Naive B cell (primary cell): ENCODE measurements around the gene DAZL. TPM values are rescaled to one million over a fixed set of nuclear protein-coding genes. Genes with fewer than 3 reads are reported as not detected.
A peak's percentile ranks its signal among the peaks of the same experiment; 100 is the strongest.

Source experiments
- ATAC-seq, 2 donors: fragments of 150-1000 bp; cut with Tn5 transposase; 2 replicates each; pipeline ENCODE4 v1.10.0; 2021; ENCODE audit warnings: low read depth in 2 of 2, mild to moderate bottlenecking in 2 of 2, moderate library complexity in 2 of 2
- DNase-seq: peaks from one replicate; pipeline ENCODE4 v3.0.0; 2022
- H3K27ac Mint-ChIP-seq, 6 donors: one replicate each; pipeline ENCODE4 v1.8.0; 2020 to 2022; ENCODE audit warnings: mild to moderate bottlenecking in 6 of 6, mixed read lengths in 6 of 6, moderate library complexity in 5 of 6, inconsistent platforms in 2 of 6
- H3K27me3 Mint-ChIP-seq, 3 donors: one replicate each; pipeline ENCODE4 v1.8.0; 2021 to 2022; ENCODE audit warnings: mixed read lengths in 3 of 3, mild to moderate bottlenecking in 1 of 3
- H3K36me3 Mint-ChIP-seq, 2 donors: one replicate each; pipeline ENCODE4 v1.8.0; 2020 to 2022; ENCODE audit warnings: mixed read lengths in 2 of 2, inconsistent platforms in 1 of 2, mild to moderate bottlenecking in 1 of 2
- H3K4me1 Mint-ChIP-seq, 3 donors: one replicate each; pipeline ENCODE4 v1.8.0; 2020 to 2022; ENCODE audit warnings: mixed read lengths in 3 of 3, inconsistent platforms in 1 of 3, mild to moderate bottlenecking in 1 of 3, moderate library complexity in 1 of 3
- H3K4me3 Mint-ChIP-seq, 8 donors: one replicate each; pipeline ENCODE4 v1.8.0; 2020 to 2022; ENCODE audit warnings: mild to moderate bottlenecking in 8 of 8, mixed read lengths in 8 of 8, moderate library complexity in 8 of 8, inconsistent platforms in 2 of 8
- H3K9me3 Mint-ChIP-seq, 7 donors: one replicate each; pipeline ENCODE4 v1.8.0; 2020 to 2022; ENCODE audit warnings: mixed read lengths in 7 of 7, mild to moderate bottlenecking in 5 of 7, inconsistent platforms in 2 of 7, moderate library complexity in 1 of 7
- polyA plus RNA-seq, 6 donors: library from polyadenylated mRNA; unstranded; fragments of 300-500 nt; fragmentation: Illumina TruSeq; gene quantifications; one replicate each; pipeline ENCODE4 v1.2.3, GENCODE V29; 2021; ENCODE audit warnings: low read depth in 6 of 6

Gene DAZL
- polyA plus RNA-seq, 6 donors from 2014 or later, result 1.3 to 2.3 (median 2.0) TPM; not detected in 1

GRCh38 chr3:16547561-16548357 is 57.5 kb downstream of the DAZL start:
- DNase-seq, result no peak
- ATAC-seq, result no peak
- Mint-ChIP-seq H3K4me3 (no peak overlapping the region), H3K27ac (no peak overlapping the region), H3K36me3 (no peaks in the 10 kb centered on the region), H3K27me3 (peaks cover 9 to 17% (median 13%) of the 10 kb centered on the region in 3 donors), H3K4me1 (peaks cover 0 to 6% (median 0%) of the 10 kb centered on the region in 3 donors), H3K9me3 (peaks cover 0 to 3% (median 0%) of the 10 kb centered on the region in 7 donors)

DNA sequence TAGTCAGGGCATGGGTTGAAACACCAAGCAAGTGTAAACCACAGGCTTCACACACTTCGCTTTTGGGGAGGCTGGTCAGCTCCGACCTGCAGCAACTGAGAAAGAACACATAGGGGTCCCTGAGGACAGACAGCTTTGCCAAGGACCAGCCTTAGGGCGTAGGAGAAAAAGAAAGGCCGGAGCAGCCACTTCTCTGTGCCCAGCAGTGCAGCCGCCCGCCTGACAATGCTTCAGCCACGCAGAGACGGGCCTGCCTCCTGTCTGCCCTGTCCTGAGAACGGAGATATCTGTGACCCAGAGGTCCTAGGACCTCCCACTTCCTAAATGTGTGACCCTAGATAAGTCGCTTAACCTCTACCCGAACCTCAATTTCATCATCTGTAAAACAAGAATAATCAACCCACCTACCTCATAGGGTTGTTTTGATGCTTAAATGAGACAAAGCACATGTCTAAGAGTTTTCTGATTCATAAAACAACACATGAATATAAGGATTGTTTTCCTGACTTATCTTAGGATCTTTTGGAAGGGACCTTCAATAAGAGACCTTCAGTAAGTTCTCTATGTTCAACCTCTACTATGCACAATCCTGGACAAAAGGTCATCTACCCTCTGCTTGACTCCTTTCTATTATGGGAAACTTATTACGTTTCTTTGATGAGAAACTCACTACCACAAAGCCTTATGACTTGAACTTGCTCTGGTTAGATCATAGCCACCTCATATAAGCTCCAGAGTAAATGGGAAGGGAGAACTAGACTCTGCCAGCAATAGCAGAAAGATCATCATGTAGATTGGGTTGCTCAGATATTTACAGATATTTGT is 58.8 kb downstream of the DAZL start:
- Mint-ChIP-seq H3K36me3 (no peaks in the 10 kb centered on the region), H3K9me3 (peaks cover 0 to 3% (median 0%) of the 10 kb centered on the region in 7 donors), H3K4me1 (peaks cover 0 to 6% (median 0%) of the 10 kb centered on the region in 3 donors), H3K27ac (peak overlapping the region in 1 of 6 donors; percentile 14), H3K27me3 (peaks cover 0 to 14% (median 13%) of the 10 kb centered on the region in 3 donors), H3K4me3 (peak overlapping the region in 1 of 8 donors; percentile 43)
- ATAC-seq, result no peak
- no peak for DNase-seq

DNA sequence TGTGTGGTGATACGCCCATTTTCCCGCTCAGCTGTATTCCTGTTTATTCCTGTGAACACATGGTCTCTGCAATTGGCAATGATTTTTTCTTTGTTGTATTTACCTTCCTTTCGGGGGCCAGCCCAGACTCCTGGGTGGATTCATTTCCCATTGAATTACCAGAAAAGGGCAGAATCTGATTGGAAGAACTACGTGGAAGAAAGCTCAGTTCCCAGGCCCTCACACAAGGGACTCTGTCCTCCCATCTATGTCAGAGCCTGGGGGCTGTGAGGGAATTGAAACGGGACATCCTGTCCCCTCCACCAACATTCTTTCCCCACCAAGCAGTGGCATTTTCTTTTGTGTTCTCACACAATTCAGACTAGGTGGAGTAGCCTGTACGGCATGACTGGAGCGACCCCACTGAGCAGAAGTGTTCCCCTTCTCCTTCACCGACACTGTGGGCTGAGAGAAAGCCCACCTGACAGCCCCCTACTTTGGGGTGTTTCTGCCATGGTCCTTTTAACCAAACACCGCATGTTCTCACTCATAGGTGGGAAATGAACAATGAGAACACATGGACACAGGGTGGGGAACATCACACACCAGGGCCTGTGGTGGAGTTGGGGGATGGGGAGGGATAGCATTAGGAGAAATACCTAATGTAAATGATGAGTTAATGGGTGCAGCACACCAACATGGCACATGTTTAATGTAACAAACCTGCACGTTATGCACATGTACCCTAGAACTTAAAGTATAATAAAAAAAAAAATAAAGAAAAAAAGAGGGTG is 59.6 kb downstream of the DAZL start:
- Mint-ChIP-seq H3K27ac (peak overlapping the region in 1 of 6 donors; percentile 13), H3K36me3 (no peaks in the 10 kb centered on the region), H3K4me3 (no peak overlapping the region), H3K4me1 (peaks cover 0 to under 1% (median 0%) of the 10 kb centered on the region in 3 donors), H3K27me3 (peaks cover 0 to 9% (median 8%) of the 10 kb centered on the region in 3 donors), H3K9me3 (peaks cover 0 to 3% (median 0%) of the 10 kb centered on the region in 7 donors)
- DNase-seq, result no peak
- ATAC-seq, result no peak

DNA sequence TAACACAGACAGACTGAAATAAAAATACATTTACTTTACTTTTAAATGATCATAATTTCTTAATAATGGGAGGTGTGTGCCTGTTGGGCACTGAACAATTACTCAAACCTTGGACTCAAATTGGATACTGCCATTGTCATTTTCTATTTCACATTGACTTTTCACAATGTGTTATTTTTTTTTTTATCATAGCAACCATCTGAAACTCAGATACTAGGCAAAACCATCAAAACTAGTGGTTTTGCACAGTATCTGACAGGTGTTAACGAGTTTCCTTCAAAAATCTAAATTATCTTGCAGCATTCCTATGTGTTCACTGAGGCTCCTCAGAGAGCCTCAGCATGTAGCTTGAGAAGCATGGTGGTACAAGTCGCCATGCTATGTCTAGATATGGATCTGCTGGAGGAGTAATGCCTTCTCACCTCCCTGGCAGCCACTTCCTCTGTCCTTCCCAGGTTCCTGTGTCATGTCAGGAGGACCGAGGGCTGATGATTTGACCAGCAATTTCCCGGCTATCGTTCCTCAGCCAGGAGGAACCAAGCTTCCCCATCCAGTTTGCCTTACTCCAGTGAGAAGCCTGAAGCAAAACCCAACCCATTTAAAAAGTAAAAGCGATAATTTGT is 61.9 kb downstream of the DAZL start:
- no peak overlapping the region for H3K27ac Mint-ChIP-seq
- DNase-seq (no peak), ATAC-seq (no peak)
- H3K4me1 Mint-ChIP-seq, result no peaks in the 10 kb centered on the region
- H3K9me3 Mint-ChIP-seq, result peaks cover 0 to 3% (median 0%) of the 10 kb centered on the region in 7 donors
- H3K4me3 Mint-ChIP-seq, result no peak overlapping the region
- H3K27me3 Mint-ChIP-seq, result peaks cover 5 to 20% (median 16%) of the 10 kb centered on the region in 3 donors
- no peaks in the 10 kb centered on the region for H3K36me3 Mint-ChIP-seq

GRCh38 chr3:16538507-16538906 is 66.7 kb downstream of the DAZL start:
- Mint-ChIP-seq H3K27me3 (peaks cover 17 to 18% (median 17%) of the 10 kb centered on the region in 3 donors), H3K4me3 (no peak overlapping the region), H3K36me3 (no peaks in the 10 kb centered on the region), H3K9me3 (peaks cover 0 to 4% (median 0%) of the 10 kb centered on the region in 7 donors), H3K27ac (peak overlapping the region in 1 of 6 donors; percentile 70), H3K4me1 (peaks cover 0 to 7% (median 3%) of the 10 kb centered on the region in 3 donors)
- DNase-seq (no peak), ATAC-seq (no peak)

- H3K36me3 Mint-ChIP-seq, result no peaks in the 10 kb centered on the region
- DNase-seq (no peak), ATAC-seq (no peak)
- peaks cover 2 to 8% (median 4%) of the 10 kb centered on the region in 3 donors for H3K4me1 Mint-ChIP-seq
- peaks cover 15 to 18% (median 17%) of the 10 kb centered on the region in 3 donors for H3K27me3 Mint-ChIP-seq
- peak overlapping the region in 1 of 8 donors; percentile 13 for H3K4me3 Mint-ChIP-seq
- peak overlapping the region in 1 of 6 donors; percentile 24 for H3K27ac Mint-ChIP-seq
- peaks cover 0 to 4% (median 0%) of the 10 kb centered on the region in 7 donors for H3K9me3 Mint-ChIP-seq
Measured at GRCh38 chr3:16536996-16537395, 68.2 kb downstream of the DAZL start.

Other genes with a start within 250 kb of the DAZL start
- 100 to 1,000 TPM in 3 of 6 donors, 10 to 100 TPM in 3; 63.0 to 147 (median 106) TPM for gene RFTN1, start 91.7 kb downstream of the DAZL start, polyA plus RNA-seq